HG03558 (cell line): ENCODE measurements around the gene WNT9A.

Experiments used
- ATAC-seq: cut with Tn5 transposase; IDR thresholded peaks from one replicate; pipeline ENCODE4 v1.9.1; 2021; ENCODE audit warnings: moderate number of reproducible peaks; ENCODE audit not compliant: unreplicated experiment; ENCODE audit errors: extremely low read depth

WNT9A gene

GRCh38 chr1:227925582-227926198, 22.0 kb downstream of the WNT9A start:
- ATAC-seq, result no peak

GRCh38 chr1:227924833-227925574, 22.7 kb downstream of the WNT9A start:
- ATAC-seq, result no peak

GRCh38 chr1:227924168-227924832, 23.4 kb downstream of the WNT9A start:
- no peak for ATAC-seq

- ATAC-seq, result no peak
Measured at GRCh38 chr1:227923353-227924167, 24.2 kb downstream of the WNT9A start.

- no peak for ATAC-seq
Measured at GRCh38 chr1:227922501-227923352, 25.0 kb downstream of the WNT9A start.

GRCh38 chr1:227921461-227922185, 26.1 kb downstream of the WNT9A start:
- ATAC-seq, result no peak

GRCh38 chr1:227920896-227921295, 26.8 kb downstream of the WNT9A start:
- ATAC-seq, result no peak

- ATAC-seq, result no peak
Measured at GRCh38 chr1:227920426-227920825, 27.3 kb downstream of the WNT9A start.

- no peak for ATAC-seq
Measured at GRCh38 chr1:227919906-227920305, 27.8 kb downstream of the WNT9A start.

- ATAC-seq, result no peak
Measured at GRCh38 chr1:227918736-227919135, 29.0 kb downstream of the WNT9A start.

- no peak for ATAC-seq
Measured at GRCh38 chr1:227918083-227918700, 29.5 kb downstream of the WNT9A start.

GRCh38 chr1:227917081-227917950, 30.4 kb downstream of the WNT9A start:
- ATAC-seq, result no peak

- ATAC-seq, result no peak
Measured at GRCh38 chr1:227916655-227917054, 31.1 kb downstream of the WNT9A start.

GRCh38 chr1:227915564-227916553, 31.9 kb downstream of the WNT9A start:
- ATAC-seq, result no peak

GRCh38 chr1:227914801-227915563, 32.8 kb downstream of the WNT9A start:
- no peak for ATAC-seq
